Karpas-422 (cell line): ENCODE results near the gene GNAI3. TPM values are rescaled to one million over a fixed set of nuclear protein-coding genes. Genes with fewer than 3 reads are reported as not detected.
A peak's percentile ranks its signal among the peaks of the same experiment; 100 is the strongest.

Experiments
- DNase-seq: peaks from one replicate; pipeline ENCODE4 v3.0.0-alpha.2; 2015
- H2AFZ ChIP-seq: fragments of 200-600 bp; sonication (generic); 2 replicates; pipeline ENCODE4 v1.6.1; 2014; ENCODE audit warnings: antibody characterized with exemption, low read length, mixed read lengths
- H3K27ac ChIP-seq: fragments of 200-600 bp; sonication (generic); 2 replicates; pipeline ENCODE4 v1.5.1; 2014; ENCODE audit warnings: mild to moderate bottlenecking, low read length, moderate library complexity
- H3K27me3 ChIP-seq: fragments of 200-600 bp; sonication (generic); 2 replicates; pipeline ENCODE4 v1.6.1; 2014; ENCODE audit warnings: low read length, mixed read lengths
- H3K36me3 ChIP-seq: fragments of 200-600 bp; sonication (generic); 2 replicates; pipeline ENCODE4 v1.6.1; 2014; ENCODE audit warnings: low read length, mixed read lengths; ENCODE audit not compliant: insufficient read depth
- H3K4me1 ChIP-seq: fragments of 200-600 bp; sonication (generic); 2 replicates; pipeline ENCODE4 v1.6.1; 2014; ENCODE audit warnings: mild to moderate bottlenecking, low read length, mixed read lengths
- H3K4me2 ChIP-seq: fragments of 200-600 bp; sonication (generic); 2 replicates; pipeline ENCODE4 v1.6.1; 2014; ENCODE audit warnings: low read length, low read depth, mild to moderate bottlenecking; ENCODE audit not compliant: poor library complexity, severe bottlenecking
- H3K4me3 ChIP-seq: fragments of 200-600 bp; sonication (generic); 2 replicates; pipeline ENCODE4 v1.5.1; 2014; ENCODE audit warnings: mild to moderate bottlenecking, antibody characterized with exemption, low read length, mixed read lengths
- H3K79me2 ChIP-seq: fragments of 200-600 bp; sonication (generic); 2 replicates; pipeline ENCODE4 v1.6.1; 2014; ENCODE audit warnings: mild to moderate bottlenecking, low read length, mixed read lengths
- H3K9ac ChIP-seq: fragments of 200-600 bp; sonication (generic); 2 replicates; pipeline ENCODE4 v1.6.0; 2014; ENCODE audit warnings: low read length
- H3K9me2 ChIP-seq: fragments of 200-600 bp; sonication (generic), shearing (Covaris generic); replicated peaks from 2 replicates; pipeline ENCODE4 v1.6.0; 2014; ENCODE audit warnings: mild to moderate bottlenecking, low read length, moderate library complexity; ENCODE audit not compliant: insufficient read depth
- H3K9me3 ChIP-seq: fragments of 300-700, 200-600 bp; sonication (generic); 2 replicates; pipeline ENCODE4 v1.6.1; 2014; ENCODE audit warnings: low read length, mixed read lengths
- H4K20me1 ChIP-seq: fragments of 200-600 bp; sonication (generic); 2 replicates; pipeline ENCODE4 v1.6.1; 2014; ENCODE audit warnings: mild to moderate bottlenecking, antibody characterized with exemption, low read length, low read depth; ENCODE audit not compliant: insufficient read depth
- total RNA-seq: library from RNA; depleted of rRNA; stranded (reverse); fragments of >200 nt; shearing (Covaris generic); gene quantifications from 2 replicates; pipeline ENCODE4 v1.2.3, GENCODE V29; 2014; ENCODE audit warnings: low replicate concordance

The GNAI3 gene
- total RNA-seq, 1 experiment from 2014 or later: 12.6 TPM

- Histone ChIP-seq H3K4me2 (peak overlapping the region; percentile 71), H3K9me3 (no peaks in the 10 kb centered on the region), H3K4me1 (peaks cover 35% of the 10 kb centered on the region), H3K4me3 (peak overlapping the region; percentile 99), H3K9ac (peak overlapping the region; percentile 99), H3K27ac (peak overlapping the region; percentile 93), H3K79me2 (peaks cover 31% of the 10 kb centered on the region), H4K20me1 (peaks cover 22% of the 10 kb centered on the region), H3K36me3 (peaks cover 5% of the 10 kb centered on the region; the same call in 1 of the 2 replicates), H3K27me3 (no peaks in the 10 kb centered on the region), H2AFZ (peak overlapping the region; percentile 34), H3K9me2 (no peaks in the 10 kb centered on the region)
- DNase-seq: peak; percentile 97
Observed at GRCh38 chr1:109546311-109547109, 1.9 kb upstream of the GNAI3 start.

- Histone ChIP-seq H3K9me2 (no peaks in the 10 kb centered on the region), H3K9ac (peak overlapping the region; percentile 99), H3K79me2 (peaks cover 43% of the 10 kb centered on the region), H3K27ac (peak overlapping the region; percentile 93), H3K4me1 (peaks cover 43% of the 10 kb centered on the region), H2AFZ (peak overlapping the region; percentile 16; the same call in 1 of the 2 replicates), H3K4me3 (peak overlapping the region; percentile 99), H4K20me1 (peaks cover 22% of the 10 kb centered on the region), H3K27me3 (no peaks in the 10 kb centered on the region), H3K9me3 (no peaks in the 10 kb centered on the region), H3K4me2 (peak overlapping the region; percentile 71), H3K36me3 (peaks cover 5% of the 10 kb centered on the region; the same call in 1 of the 2 replicates)
- DNase-seq: peak; percentile 71
Observed at GRCh38 chr1:109547463-109548320, 723 bp upstream of the GNAI3 start.

GRCh38 chr1:109556563-109556962 lies 8.1 kb downstream of the GNAI3 start:
- Histone ChIP-seq H3K36me3 (peaks cover 7% of the 10 kb centered on the region; the same call in 1 of the 2 replicates), H3K27ac (no peak overlapping the region), H3K4me3 (no peak overlapping the region), H3K9me3 (no peaks in the 10 kb centered on the region), H3K4me1 (peaks cover 47% of the 10 kb centered on the region), H4K20me1 (peaks cover 20% of the 10 kb centered on the region), H3K79me2 (peaks cover 100% of the 10 kb centered on the region), H3K9ac (no peak overlapping the region), H2AFZ (no peak overlapping the region), H3K4me2 (no peak overlapping the region), H3K9me2 (no peaks in the 10 kb centered on the region), H3K27me3 (no peaks in the 10 kb centered on the region)
- no peak for DNase-seq

GRCh38 chr1:109557520-109557919 lies 9.1 kb downstream of the GNAI3 start:
- DNase-seq: no peak
- peaks cover 24% of the 10 kb centered on the region for H4K20me1 ChIP-seq
- H3K4me3 ChIP-seq: no peak overlapping the region

GRCh38 chr1:109559995-109560394 lies 11.6 kb downstream of the GNAI3 start:
- Histone ChIP-seq H3K36me3 (peaks cover 7% of the 10 kb centered on the region; the same call in 1 of the 2 replicates), H3K9me2 (no peaks in the 10 kb centered on the region), H3K9ac (no peak overlapping the region), H3K79me2 (peaks cover 100% of the 10 kb centered on the region), H3K4me2 (peak overlapping the region; percentile 33), H3K9me3 (no peaks in the 10 kb centered on the region), H4K20me1 (peaks cover 21% of the 10 kb centered on the region), H3K4me1 (peaks cover 70% of the 10 kb centered on the region), H3K27me3 (no peaks in the 10 kb centered on the region), H2AFZ (no peak overlapping the region), H3K4me3 (no peak overlapping the region), H3K27ac (peak overlapping the region; percentile 45)
- DNase-seq: no peak

More at GRCh38 chr1:109557520-109557919, 9.1 kb downstream of the GNAI3 start:
- H3K79me2 ChIP-seq: peaks cover 100% of the 10 kb centered on the region
- H3K9me3 ChIP-seq: no peaks in the 10 kb centered on the region
- no peaks in the 10 kb centered on the region for H3K9me2 ChIP-seq
- no peak overlapping the region for H2AFZ ChIP-seq
- no peak overlapping the region for H3K9ac ChIP-seq
- no peak overlapping the region for H3K4me2 ChIP-seq
- H3K4me1 ChIP-seq: peaks cover 51% of the 10 kb centered on the region
- H3K27me3 ChIP-seq: no peaks in the 10 kb centered on the region
- H3K36me3 ChIP-seq: peaks cover 7% of the 10 kb centered on the region; the same call in 1 of the 2 replicates
- no peak overlapping the region for H3K27ac ChIP-seq

GRCh38 chr1:109564194-109564878 lies 15.9 kb downstream of the GNAI3 start:
- H3K4me1 ChIP-seq: peaks cover 98% of the 10 kb centered on the region
- no peak overlapping the region for H3K9ac ChIP-seq
- H3K4me2 ChIP-seq: no peak overlapping the region
- H3K9me2 ChIP-seq: no peaks in the 10 kb centered on the region
- peak overlapping the region; percentile 22 for H3K27ac ChIP-seq
- H3K9me3 ChIP-seq: no peaks in the 10 kb centered on the region
- H3K4me3 ChIP-seq: no peak overlapping the region
- peaks cover 100% of the 10 kb centered on the region for H3K79me2 ChIP-seq
- H2AFZ ChIP-seq: no peak overlapping the region
- H4K20me1 ChIP-seq: peaks cover 16% of the 10 kb centered on the region; the same call in 1 of the 2 replicates
- no peaks in the 10 kb centered on the region for H3K27me3 ChIP-seq
- DNase-seq: no peak
- H3K36me3 ChIP-seq: no peaks in the 10 kb centered on the region

GRCh38 chr1:109565241-109565640 lies 16.8 kb downstream of the GNAI3 start:
- Histone ChIP-seq H4K20me1 (peaks cover 8% of the 10 kb centered on the region; the same call in 1 of the 2 replicates), H3K9ac (no peak overlapping the region), H3K4me1 (peaks cover 98% of the 10 kb centered on the region)

More at GRCh38 chr1:109565241-109565640, 16.8 kb downstream of the GNAI3 start:
- no peaks in the 10 kb centered on the region for H3K36me3 ChIP-seq
- H3K9me3 ChIP-seq: no peaks in the 10 kb centered on the region
- H3K27me3 ChIP-seq: no peaks in the 10 kb centered on the region
- H2AFZ ChIP-seq: no peak overlapping the region
- DNase-seq: no peak
- H3K27ac ChIP-seq: peak overlapping the region; percentile 64
- H3K9me2 ChIP-seq: no peaks in the 10 kb centered on the region
- peaks cover 100% of the 10 kb centered on the region for H3K79me2 ChIP-seq
- H3K4me2 ChIP-seq: peak overlapping the region; percentile 18
- no peak overlapping the region for H3K4me3 ChIP-seq
